ENCODE measurements around the gene ZNF511.

Gene ZNF511

DNA sequence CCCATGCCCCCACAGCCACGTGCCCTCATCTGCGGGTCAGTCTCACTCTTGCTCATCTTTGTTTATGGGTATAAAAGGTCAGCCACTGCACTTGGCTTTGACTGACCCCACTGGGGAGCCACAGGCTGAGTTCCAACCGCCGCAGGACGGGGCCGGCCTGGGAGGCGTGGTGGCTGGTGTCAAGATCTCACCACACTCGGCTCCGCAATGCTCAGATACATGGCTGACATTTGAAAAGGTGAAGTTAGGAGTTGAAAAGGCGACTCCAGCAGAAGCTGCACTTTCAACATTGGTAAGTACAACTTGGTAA is 14.9 kb upstream of the ZNF511 start:
- TF ChIP-seq, protein P1, sequence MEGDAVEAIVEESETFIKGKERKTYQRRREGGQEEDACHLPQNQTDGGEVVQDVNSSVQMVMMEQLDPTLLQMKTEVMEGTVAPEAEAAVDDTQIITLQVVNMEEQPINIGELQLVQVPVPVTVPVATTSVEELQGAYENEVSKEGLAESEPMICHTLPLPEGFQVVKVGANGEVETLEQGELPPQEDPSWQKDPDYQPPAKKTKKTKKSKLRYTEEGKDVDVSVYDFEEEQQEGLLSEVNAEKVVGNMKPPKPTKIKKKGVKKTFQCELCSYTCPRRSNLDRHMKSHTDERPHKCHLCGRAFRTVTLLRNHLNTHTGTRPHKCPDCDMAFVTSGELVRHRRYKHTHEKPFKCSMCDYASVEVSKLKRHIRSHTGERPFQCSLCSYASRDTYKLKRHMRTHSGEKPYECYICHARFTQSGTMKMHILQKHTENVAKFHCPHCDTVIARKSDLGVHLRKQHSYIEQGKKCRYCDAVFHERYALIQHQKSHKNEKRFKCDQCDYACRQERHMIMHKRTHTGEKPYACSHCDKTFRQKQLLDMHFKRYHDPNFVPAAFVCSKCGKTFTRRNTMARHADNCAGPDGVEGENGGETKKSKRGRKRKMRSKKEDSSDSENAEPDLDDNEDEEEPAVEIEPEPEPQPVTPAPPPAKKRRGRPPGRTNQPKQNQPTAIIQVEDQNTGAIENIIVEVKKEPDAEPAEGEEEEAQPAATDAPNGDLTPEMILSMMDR (IDR thresholded peaks at IDR 0.05; ENCODE audit: low read depth, low read length, missing control alignments), result no peak
- no peak overlapping the region for H3K4me3 ChIP-seq (replicated peaks; ENCODE audit: low read depth, low read length)
- no peak for DNase-seq (ENCODE audit: extremely low read depth, low read depth)

DNA sequence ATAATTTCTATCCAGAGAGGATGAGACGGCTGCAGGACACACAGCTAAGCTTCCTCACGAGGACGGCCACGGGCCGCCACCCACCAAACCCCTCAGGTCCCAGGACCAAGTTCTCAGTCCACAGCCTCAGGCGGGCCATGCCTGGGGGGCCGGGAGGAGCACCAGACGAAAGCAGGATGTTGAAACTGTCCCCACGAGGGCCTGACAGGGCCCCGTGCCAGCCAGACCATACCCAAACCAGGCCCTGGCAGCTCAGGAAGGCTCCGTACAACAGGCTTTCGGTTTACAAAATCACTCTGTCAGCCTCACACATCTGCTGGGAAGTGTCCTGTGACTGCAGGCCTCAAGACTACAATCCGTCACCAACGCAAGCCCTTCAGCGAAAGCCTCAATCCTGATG is 14.5 kb upstream of the ZNF511 start:
- DNase-seq (ENCODE audit: extremely low read depth, low read depth), result no peak
- TF ChIP-seq, protein P1 (IDR thresholded peaks at IDR 0.05; ENCODE audit: low read depth, low read length, missing control alignments), result no peak
- no peak overlapping the region for H3K4me3 ChIP-seq (replicated peaks; ENCODE audit: low read depth, low read length)

DNA sequence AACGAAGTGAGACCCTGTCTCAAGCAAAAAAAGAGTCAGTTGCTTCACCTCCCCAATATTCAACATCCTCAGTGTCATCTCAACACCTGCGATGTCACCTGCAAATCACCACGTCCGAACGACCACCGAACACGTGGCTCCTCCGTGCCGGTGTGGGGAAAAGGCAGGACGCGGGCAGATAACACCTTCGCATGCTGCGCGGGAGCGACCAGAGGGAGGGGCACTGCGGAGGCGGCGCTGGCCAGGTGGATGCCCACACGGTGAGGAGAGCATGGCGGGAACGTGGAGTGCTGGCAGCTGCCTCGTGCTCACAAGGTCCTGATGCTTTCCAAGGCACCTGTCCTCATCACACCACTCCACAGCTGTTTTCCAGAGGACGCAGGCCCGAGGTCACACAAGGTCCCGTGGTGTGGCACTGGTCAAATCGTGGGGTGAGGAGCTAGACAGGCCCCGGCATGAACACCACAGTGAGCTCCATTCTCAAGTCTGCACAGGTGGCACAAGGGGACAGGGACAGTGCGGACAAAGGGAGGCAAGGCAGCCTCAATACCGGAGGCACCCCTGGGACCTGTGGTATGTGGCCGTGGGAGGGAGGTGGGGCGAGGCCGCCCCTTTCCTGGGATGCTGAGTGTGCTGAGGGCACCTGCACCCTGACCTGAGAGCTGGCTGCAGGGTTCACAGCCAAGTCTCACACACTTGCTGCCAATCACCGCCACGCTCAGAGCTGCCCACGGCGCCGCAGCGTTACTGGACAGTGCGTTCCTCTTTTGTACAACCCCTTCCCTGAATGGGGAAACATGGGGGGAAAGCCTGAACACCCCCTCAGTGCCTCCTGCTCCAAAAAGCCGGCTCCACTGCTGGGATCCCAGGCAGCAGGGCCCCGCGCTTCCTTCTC is 13.0 kb upstream of the ZNF511 start:
- TF ChIP-seq, protein P1 (IDR thresholded peaks at IDR 0.05; ENCODE audit: low read depth, low read length, missing control alignments), result no peak
- no peak overlapping the region for H3K4me3 ChIP-seq (replicated peaks; ENCODE audit: low read depth, low read length)
- DNase-seq (ENCODE audit: extremely low read depth, low read depth), result no peak

DNA sequence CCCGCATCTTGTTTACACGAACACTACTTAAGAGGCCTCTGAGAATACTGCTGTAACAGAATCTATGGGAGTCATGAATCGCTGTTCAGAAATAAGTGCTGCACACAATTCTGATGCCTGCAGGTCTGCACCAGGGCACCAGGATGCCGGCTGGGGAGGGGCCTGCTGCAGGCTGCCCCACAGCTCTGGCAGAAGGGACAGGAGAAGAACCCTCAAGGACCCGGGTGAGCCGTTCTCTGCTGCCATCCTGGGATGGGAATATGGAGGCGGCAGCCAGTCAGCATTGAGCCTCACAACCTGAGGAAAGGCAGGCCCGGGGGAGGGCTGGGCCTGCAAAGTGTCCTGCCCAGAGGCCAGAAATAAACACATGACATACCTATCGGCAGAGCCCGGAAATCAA is 11.2 kb upstream of the ZNF511 start:
- TF ChIP-seq, protein P1 (IDR thresholded peaks at IDR 0.05; ENCODE audit: low read depth, low read length, missing control alignments), result no peak
- no peak for DNase-seq (ENCODE audit: extremely low read depth, low read depth)
- H3K4me3 ChIP-seq (replicated peaks; ENCODE audit: low read depth, low read length), result no peak overlapping the region

DNA sequence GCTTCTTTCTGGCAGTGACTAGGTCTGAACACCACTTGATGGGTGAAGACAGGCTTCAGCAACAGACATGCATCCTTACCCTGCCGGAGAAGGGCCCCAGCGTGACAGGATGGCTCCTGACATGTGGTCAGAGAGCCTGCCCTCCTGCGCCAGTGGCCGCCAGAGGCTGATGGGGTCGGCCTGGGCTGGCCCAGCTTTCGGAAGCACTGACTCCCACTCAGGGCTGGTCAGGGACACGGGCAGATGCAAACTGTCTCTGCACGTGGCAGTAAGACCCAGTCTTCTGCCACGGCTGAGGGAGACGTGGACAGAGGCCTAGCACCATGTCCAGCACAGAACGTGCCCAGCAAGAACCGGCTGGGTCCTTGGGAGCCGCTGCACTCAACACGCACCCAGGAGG is 10.2 kb upstream of the ZNF511 start:
- no peak for DNase-seq (ENCODE audit: extremely low read depth, low read depth)
- no peak overlapping the region for H3K4me3 ChIP-seq (replicated peaks; ENCODE audit: low read depth, low read length)
- TF ChIP-seq, protein P1 (IDR thresholded peaks at IDR 0.05; ENCODE audit: low read depth, low read length, missing control alignments), result no peak

DNA sequence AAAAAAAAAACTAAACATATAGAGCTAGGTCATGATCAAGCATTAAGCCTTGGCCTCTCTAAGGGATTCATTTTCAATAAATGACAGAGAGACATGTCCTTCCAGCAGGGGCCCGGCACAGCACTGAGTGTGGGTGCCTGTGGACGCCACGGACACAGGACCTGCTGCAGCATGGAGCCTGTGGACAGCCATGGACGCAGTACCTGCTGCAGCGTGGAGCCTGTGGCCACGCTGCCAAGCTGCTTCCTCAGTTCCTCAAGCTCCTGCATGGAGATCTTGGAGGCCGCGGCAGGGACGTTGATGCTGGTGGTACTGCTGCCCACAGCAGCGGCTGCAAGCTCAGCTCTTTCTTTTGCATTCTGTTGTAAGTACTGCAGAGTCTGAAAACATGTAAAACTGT is 9.5 kb upstream of the ZNF511 start:
- TF ChIP-seq, protein P1 (IDR thresholded peaks at IDR 0.05; ENCODE audit: low read depth, low read length, missing control alignments), result no peak

DNA sequence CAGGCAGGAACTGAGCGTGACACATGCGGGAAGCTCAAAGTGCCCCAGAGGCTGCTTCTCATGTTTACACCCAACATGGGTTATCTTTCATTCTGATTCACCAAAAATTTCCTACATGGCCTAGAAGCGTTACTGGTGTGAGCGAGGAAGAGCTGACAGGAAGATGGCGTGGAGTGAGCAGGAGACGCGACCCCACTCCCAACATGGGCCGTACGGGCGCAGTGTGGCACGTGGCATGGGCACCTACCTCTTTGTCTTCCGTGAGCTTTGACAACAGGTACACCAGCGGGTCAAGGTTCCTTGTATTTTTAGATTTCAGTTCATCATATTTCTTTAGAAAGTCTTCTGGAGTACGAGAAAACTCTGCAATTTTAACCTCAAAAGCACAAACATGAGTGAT is 9.0 kb upstream of the ZNF511 start:
- TF ChIP-seq, protein P1 (IDR thresholded peaks at IDR 0.05; ENCODE audit: low read depth, low read length, missing control alignments), result no peak
- no peak overlapping the region for H3K4me3 ChIP-seq (replicated peaks; ENCODE audit: low read depth, low read length)
- DNase-seq (ENCODE audit: extremely low read depth, low read depth), result no peak

More for the DNA sequence above, 9.5 kb upstream of the ZNF511 start:
- no peak overlapping the region for H3K4me3 ChIP-seq (replicated peaks; ENCODE audit: low read depth, low read length)
- DNase-seq (ENCODE audit: extremely low read depth, low read depth), result no peak

Measured in HFF-Myc (cell line).